Mesenteric fat pad (tissue), 1 donor: ENCODE measurements around the gene NOSIP. TPM values are rescaled to one million over a fixed set of nuclear protein-coding genes. Genes with fewer than 3 reads are reported as not detected.

ENCODE experiments used
- DNase-seq: peaks from one replicate; pipeline ENCODE4 v3.0.0-alpha.2; 2020; ENCODE audit warnings: low spot score
- total RNA-seq: library from RNA; stranded (reverse); fragmentation: NEBNext Ultra II Directional; extraction: Animal tissue kit (Norgen Biotek cat#: 25700); gene quantifications from one replicate; pipeline ENCODE4 v1.2.1, GENCODE V29; 2021
- donor health status: DM: yes; HTN: yes; CAD: no.

NOSIP gene
- total RNA-seq, 1 donor from 2014 or later, result 46.0 TPM

GRCh38 chr19:49512970-49513745 is 67.2 kb downstream of the NOSIP start:
- no peak for DNase-seq

DNA sequence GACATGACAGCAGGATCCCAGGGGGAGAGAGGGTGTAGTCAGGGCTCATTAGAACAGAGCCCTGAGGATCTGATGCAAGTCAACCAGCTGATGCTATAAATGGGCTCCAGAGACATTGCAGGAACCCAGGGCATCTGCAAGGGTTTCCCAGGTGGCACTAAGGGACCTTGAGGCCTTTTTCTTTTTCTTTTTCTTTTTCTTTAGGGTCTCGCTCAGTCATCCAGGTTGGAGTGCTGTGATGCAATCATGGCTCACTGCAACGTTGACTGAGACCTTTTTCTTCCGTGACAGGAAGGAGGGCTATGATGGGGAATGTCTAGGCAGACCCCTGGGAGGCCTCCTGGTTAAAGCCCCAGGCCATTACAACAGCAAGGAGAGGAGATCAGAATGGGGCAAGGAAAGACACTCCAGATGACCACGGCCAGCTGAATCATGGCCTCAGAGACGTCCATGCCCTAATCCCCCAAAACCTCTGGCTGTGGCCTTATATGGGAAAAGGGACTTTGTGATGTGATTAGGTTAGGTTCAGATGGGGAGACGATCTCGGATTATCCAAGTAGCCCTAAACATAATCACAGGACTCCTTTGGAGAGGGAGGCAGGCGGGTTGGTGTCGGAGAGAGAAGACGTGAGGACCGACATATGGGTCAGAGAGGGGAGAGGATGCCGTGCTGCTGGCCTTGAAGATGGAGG is 72.4 kb downstream of the NOSIP start:
- no peak for DNase-seq

DNA sequence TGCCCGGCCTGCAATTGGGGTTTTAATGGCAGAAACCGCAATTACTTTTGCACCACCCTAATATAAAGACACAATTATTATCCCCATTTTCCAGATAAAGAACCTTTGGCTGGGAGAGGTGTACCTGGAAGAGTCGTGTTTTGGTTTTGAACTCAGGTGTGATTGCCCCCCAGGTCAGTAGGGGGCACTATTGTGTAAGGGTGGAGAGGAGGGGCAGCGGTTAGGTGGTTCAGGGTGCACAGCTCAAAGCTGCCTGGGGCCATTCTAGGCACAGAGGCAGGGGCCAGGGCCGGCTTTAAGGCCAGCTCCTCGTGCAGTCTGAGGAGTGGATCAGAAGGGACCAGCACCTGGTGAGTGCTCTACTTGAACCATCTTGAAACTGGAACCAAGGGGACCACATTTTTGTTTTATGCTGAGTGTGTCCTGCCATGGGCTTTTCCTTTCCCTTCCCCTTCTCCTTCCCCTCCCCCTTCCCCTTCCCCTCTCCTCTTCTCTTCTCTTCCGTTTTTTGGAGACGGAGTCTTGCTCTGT is 73.7 kb downstream of the NOSIP start:
- no peak for DNase-seq

Other genes starting within 250 kb of the NOSIP start
- 32.1 TPM for gene CD37, start 245.2 kb downstream of the NOSIP start, total RNA-seq
- gene TEAD2, start 218.1 kb downstream of the NOSIP start, total RNA-seq, result 48.3 TPM
- not detected for gene DKKL1, start 216.7 kb downstream of the NOSIP start, total RNA-seq
- gene KASH5, start 192.3 kb downstream of the NOSIP start, total RNA-seq, result not detected
- gene PTH2, start 157.1 kb downstream of the NOSIP start, total RNA-seq, result not detected
- gene GFY, start 155.2 kb downstream of the NOSIP start, total RNA-seq, result not detected
- 2.3 TPM for gene SLC17A7, start 139.0 kb downstream of the NOSIP start, total RNA-seq
- 50.2 TPM for gene PIH1D1, start 128.7 kb downstream of the NOSIP start, total RNA-seq
- 32.1 TPM for gene ALDH16A1, start 127.3 kb downstream of the NOSIP start, total RNA-seq
- 6.2 TPM for gene FLT3LG, start 106.3 kb downstream of the NOSIP start, total RNA-seq
- gene RPL13A, start 92.9 kb downstream of the NOSIP start, total RNA-seq, result 2,027 TPM
- gene RPS11, start 84.1 kb downstream of the NOSIP start, total RNA-seq, result 1,458 TPM
- gene FCGRT, start 67.9 kb downstream of the NOSIP start, total RNA-seq, result 476 TPM
- 76.2 TPM for gene RCN3, start 52.6 kb downstream of the NOSIP start, total RNA-seq
- 1.1 TPM for gene PRRG2, start 760 bp upstream of the NOSIP start, total RNA-seq
- 22.3 TPM for gene PRR12, start 10.6 kb upstream of the NOSIP start, total RNA-seq
- gene RRAS, start 59.6 kb upstream of the NOSIP start, total RNA-seq, result 107 TPM
- gene SCAF1, start 61.7 kb upstream of the NOSIP start, total RNA-seq, result 64.3 TPM
- 46.7 TPM for gene IRF3, start 85.3 kb upstream of the NOSIP start, total RNA-seq
- gene BCL2L12, start 85.4 kb upstream of the NOSIP start, total RNA-seq, result 10.7 TPM
- gene PRMT1, start 96.7 kb upstream of the NOSIP start, total RNA-seq, result 105 TPM
- 1.3 TPM for gene ADM5, start 109.0 kb upstream of the NOSIP start, total RNA-seq
- gene CPT1C, start 110.6 kb upstream of the NOSIP start, total RNA-seq, result 7.2 TPM
- 1.0 TPM for gene TSKS, start 182.8 kb upstream of the NOSIP start, total RNA-seq
- gene AP2A1, start 186.4 kb upstream of the NOSIP start, total RNA-seq, result 96.4 TPM
- gene FUZ, start 232.7 kb upstream of the NOSIP start, total RNA-seq, result 12.7 TPM
- gene MED25, start 237.7 kb upstream of the NOSIP start, total RNA-seq, result 40.4 TPM